ENCODE measurements around the gene RP9. TPM values are rescaled to one million over a fixed set of nuclear protein-coding genes. Genes with fewer than 3 reads are reported as not detected.
A peak's percentile ranks its signal among the peaks of the same experiment; 100 is the strongest.

Gene RP9
- total RNA-seq, 2 experiments from 2014 or later = 9.6 to 11.8 TPM

GRCh38 chr7:33128990-33129805, 20.0 kb upstream of the RP9 start, which contains the start of gene BBS9:
TSS of gene BBS9 (plus strand) at chr7:33129564. CDS start at chr7:33146253, 16,689 bp downstream.
- POLR2A ChIA-PET = interaction anchor here (1.2 kb wide), 1 partner anchor 20 kb away, joined by 4 read pairs; the partner anchor contains the start of gene RP9
- CTCF ChIA-PET = interaction anchor here (4.5 kb wide), 1 partner anchor 21 kb away, joined by 29 read pairs; the partner anchor contains the start of gene RP9
- H3K27me3 Mint-ChIP-seq (ENCODE audit: low read depth) = peaks cover 2% of the 10 kb centered on the region
- DNase-seq = peak; percentile 95
- no peaks in the 10 kb centered on the region for H3K36me3 Mint-ChIP-seq (ENCODE audit: low read depth)
- H3K27ac Mint-ChIP-seq = peak within 1 kb of the TSS; percentile 86
- ATAC-seq = peak; percentile 99
- peak within 1 kb of the TSS; percentile 96 for H3K4me3 Mint-ChIP-seq
- peaks cover 21% of the 10 kb centered on the region for H3K4me1 Mint-ChIP-seq (ENCODE audit: low read depth)
- no peaks in the 10 kb centered on the region for H3K9me3 Mint-ChIP-seq (ENCODE audit: insufficient read depth)

GRCh38 chr7:33128631-33128989, 19.4 kb upstream of the RP9 start:
- Mint-ChIP-seq H3K27ac (peak overlapping the region; percentile 86), H3K36me3 (ENCODE audit: low read depth) (no peaks in the 10 kb centered on the region), H3K4me1 (ENCODE audit: low read depth) (peaks cover 21% of the 10 kb centered on the region), H3K9me3 (ENCODE audit: insufficient read depth) (no peaks in the 10 kb centered on the region), H3K4me3 (peak overlapping the region; percentile 96), H3K27me3 (ENCODE audit: low read depth) (peaks cover 2% of the 10 kb centered on the region)
- ChIA-PET CTCF (interaction anchor here (4.5 kb wide), 1 partner anchor 20 kb away, joined by 29 read pairs; the partner anchor contains the start of gene RP9), POLR2A (no interaction called here)
- DNase-seq = no peak
- no peak for ATAC-seq

GRCh38 chr7:33127085-33127484, 17.9 kb upstream of the RP9 start:
- ChIA-PET CTCF (no interaction called here), POLR2A (no interaction called here)
- Mint-ChIP-seq H3K4me1 (ENCODE audit: low read depth) (peaks cover 21% of the 10 kb centered on the region), H3K4me3 (no peak overlapping the region), H3K27me3 (ENCODE audit: low read depth) (peaks cover 2% of the 10 kb centered on the region), H3K36me3 (ENCODE audit: low read depth) (no peaks in the 10 kb centered on the region), H3K9me3 (ENCODE audit: insufficient read depth) (no peaks in the 10 kb centered on the region), H3K27ac (no peak overlapping the region)
- DNase-seq (no peak), ATAC-seq (no peak)

GRCh38 chr7:33118383-33118782, 9.2 kb upstream of the RP9 start:
- H3K4me3 Mint-ChIP-seq = no peak overlapping the region
- no peaks in the 10 kb centered on the region for H3K9me3 Mint-ChIP-seq (ENCODE audit: insufficient read depth)
- H3K27me3 Mint-ChIP-seq (ENCODE audit: low read depth) = peaks cover 40% of the 10 kb centered on the region
- no peaks in the 10 kb centered on the region for H3K4me1 Mint-ChIP-seq (ENCODE audit: low read depth)
- ATAC-seq = no peak
- DNase-seq = no peak
- H3K27ac Mint-ChIP-seq = no peak overlapping the region
- CTCF ChIA-PET = no interaction called here
- POLR2A ChIA-PET = no interaction called here
- H3K36me3 Mint-ChIP-seq (ENCODE audit: low read depth) = peaks cover 3% of the 10 kb centered on the region

GRCh38 chr7:33114976-33115375, 5.8 kb upstream of the RP9 start:
- POLR2A ChIA-PET = no interaction called here
- H3K9me3 Mint-ChIP-seq (ENCODE audit: insufficient read depth) = no peaks in the 10 kb centered on the region

GRCh38 chr7:33111614-33112013, 2.4 kb upstream of the RP9 start:
- no peaks in the 10 kb centered on the region for H3K9me3 Mint-ChIP-seq (ENCODE audit: insufficient read depth)
- ChIA-PET POLR2A (no interaction called here), CTCF (no interaction called here)
- H3K27me3 Mint-ChIP-seq (ENCODE audit: low read depth) = peaks cover 36% of the 10 kb centered on the region
- H3K27ac Mint-ChIP-seq = no peak overlapping the region
- DNase-seq (no peak), ATAC-seq (no peak)
- H3K4me3 Mint-ChIP-seq = no peak overlapping the region
- H3K4me1 Mint-ChIP-seq (ENCODE audit: low read depth) = peaks cover 27% of the 10 kb centered on the region
- H3K36me3 Mint-ChIP-seq (ENCODE audit: low read depth) = no peaks in the 10 kb centered on the region

More at GRCh38 chr7:33114976-33115375, 5.8 kb upstream of the RP9 start:
- H3K27me3 Mint-ChIP-seq (ENCODE audit: low read depth) = peaks cover 48% of the 10 kb centered on the region
- ATAC-seq (no peak), DNase-seq (no peak)
- no peak overlapping the region for H3K4me3 Mint-ChIP-seq
- H3K27ac Mint-ChIP-seq = no peak overlapping the region
- CTCF ChIA-PET = no interaction called here
- peaks cover 4% of the 10 kb centered on the region for H3K4me1 Mint-ChIP-seq (ENCODE audit: low read depth)
- peaks cover 3% of the 10 kb centered on the region for H3K36me3 Mint-ChIP-seq (ENCODE audit: low read depth)

GRCh38 chr7:33109758-33110238, 594 bp upstream of the RP9 start:
- CTCF ChIA-PET = interaction anchor here (0.9 to 4.4 kb wide), 14 partner anchors 11 to 348 kb away, joined by 3 to 80 read pairs (median 6); partner anchors contain the start of genes BBS9 and NT5C3A
- Mint-ChIP-seq H3K27me3 (ENCODE audit: low read depth) (peaks cover 23% of the 10 kb centered on the region), H3K36me3 (ENCODE audit: low read depth) (no peaks in the 10 kb centered on the region), H3K4me3 (peak overlapping the region; percentile 70), H3K4me1 (ENCODE audit: low read depth) (peaks cover 29% of the 10 kb centered on the region), H3K27ac (no peak overlapping the region), H3K9me3 (ENCODE audit: insufficient read depth) (no peaks in the 10 kb centered on the region)
- no peak for ATAC-seq
- no peak for DNase-seq
- POLR2A ChIA-PET = interaction anchor here (1.0 to 2.4 kb wide), 3 partner anchors 20 to 219 kb away, joined by 3 to 14 read pairs (median 4); no protein-coding TSS in a partner anchor

GRCh38 chr7:33108554-33109004, 625 bp downstream of the RP9 start:
- DNase-seq = peak; percentile 33
- H3K9me3 Mint-ChIP-seq (ENCODE audit: insufficient read depth) = no peaks in the 10 kb centered on the region
- ATAC-seq = peak; percentile 17
- peak overlapping the region; percentile 87 for H3K4me3 Mint-ChIP-seq
- ChIA-PET POLR2A (interaction anchor here (0.6 to 2.4 kb wide), 7 partner anchors 22 to 262 kb away, joined by 3 to 14 read pairs (median 4); partner anchors contain the start of genes KBTBD2 and NT5C3A), CTCF (interaction anchor here (0.8 to 4.4 kb wide), 50 partner anchors 9 to 619 kb away, joined by 3 to 80 read pairs (median 6); partner anchors contain the start of genes BBS9, KBTBD2, LSM5 and NT5C3A)
- peak overlapping the region; percentile 66 for H3K27ac Mint-ChIP-seq
- H3K27me3 Mint-ChIP-seq (ENCODE audit: low read depth) = peaks cover 17% of the 10 kb centered on the region
- H3K4me1 Mint-ChIP-seq (ENCODE audit: low read depth) = peaks cover 29% of the 10 kb centered on the region
- H3K36me3 Mint-ChIP-seq (ENCODE audit: low read depth) = no peaks in the 10 kb centered on the region

GRCh38 chr7:33107136-33108066, 1.8 kb downstream of the RP9 start:
- H3K4me3 Mint-ChIP-seq = peak overlapping the region; percentile 87
- peak; percentile 31 for ATAC-seq
- ChIA-PET POLR2A (interaction anchor here (0.9 to 2.4 kb wide), 5 partner anchors 45 to 261 kb away, joined by 3 to 14 read pairs (median 7); partner anchors contain the start of genes KBTBD2 and NT5C3A), CTCF (interaction anchor here (0.6 to 4.4 kb wide), 56 partner anchors 9 to 618 kb away, joined by 3 to 80 read pairs (median 5); partner anchors contain the start of genes BBS9, KBTBD2, LSM5 and NT5C3A)
- H3K4me1 Mint-ChIP-seq (ENCODE audit: low read depth) = peaks cover 29% of the 10 kb centered on the region
- H3K9me3 Mint-ChIP-seq (ENCODE audit: insufficient read depth) = no peaks in the 10 kb centered on the region
- peaks cover 13% of the 10 kb centered on the region for H3K27me3 Mint-ChIP-seq (ENCODE audit: low read depth)
- DNase-seq = peak; percentile 75
- H3K27ac Mint-ChIP-seq = no peak overlapping the region
- peaks cover 7% of the 10 kb centered on the region for H3K36me3 Mint-ChIP-seq (ENCODE audit: low read depth)

- CTCF ChIA-PET = no interaction called here
- H3K4me3 Mint-ChIP-seq = no peak overlapping the region
- H3K27me3 Mint-ChIP-seq (ENCODE audit: low read depth) = no peaks in the 10 kb centered on the region
- no peak for DNase-seq
- peaks cover 4% of the 10 kb centered on the region for H3K4me1 Mint-ChIP-seq (ENCODE audit: low read depth)
- H3K27ac Mint-ChIP-seq = no peak overlapping the region
- H3K9me3 Mint-ChIP-seq (ENCODE audit: insufficient read depth) = no peaks in the 10 kb centered on the region
- POLR2A ChIA-PET = interaction anchor here (1.9 kb wide), 1 partner anchor 40 kb away, joined by 6 read pairs; the partner anchor contains the start of gene NT5C3A
- H3K36me3 Mint-ChIP-seq (ENCODE audit: low read depth) = peaks cover 24% of the 10 kb centered on the region
- no peak for ATAC-seq
These were observed 7.3 kb downstream of the RP9 start for GRCh38 chr7:33101906-33102305.

- Mint-ChIP-seq H3K27me3 (ENCODE audit: low read depth) (no peaks in the 10 kb centered on the region), H3K9me3 (ENCODE audit: insufficient read depth) (no peaks in the 10 kb centered on the region), H3K27ac (no peak overlapping the region), H3K4me3 (no peak overlapping the region), H3K36me3 (ENCODE audit: low read depth) (peaks cover 30% of the 10 kb centered on the region), H3K4me1 (ENCODE audit: low read depth) (no peaks in the 10 kb centered on the region)
- ChIA-PET POLR2A (no interaction called here), CTCF (interaction anchor here (1.1 kb wide), 1 partner anchor 66 kb away, joined by 3 read pairs; no protein-coding TSS in a partner anchor)
- DNase-seq (no peak), ATAC-seq (no peak)
These were observed 8.4 kb downstream of the RP9 start for GRCh38 chr7:33100770-33101169.

Measured in activated CD8-positive, alpha-beta T cell treated with anti-CD3 and anti-CD28 coated beads, Interleukin-2, amount 10 ng/mL, durations not matched to agents 7 days and 5 days (primary cell).